GM20000 (cell line): Measurements from ENCODE around the gene PTPRG.

Source experiments
- DNase-seq: peaks from one replicate; pipeline ENCODE4 v3.0.0; 2012; ENCODE audit warnings: low spot score
- CTCF ChIP-seq: IDR thresholded peaks from 2 replicates; pipeline ENCODE4 v1.5.1; 2012; ENCODE audit warnings: mild to moderate bottlenecking, control low read depth; ENCODE audit errors: extremely low read depth, missing control alignments

Gene PTPRG

GRCh38 chr3:61734749-61735686 is 173.6 kb downstream of the PTPRG start:
- no peak for DNase-seq
- TF ChIP-seq CTCF, result no peak

DNA sequence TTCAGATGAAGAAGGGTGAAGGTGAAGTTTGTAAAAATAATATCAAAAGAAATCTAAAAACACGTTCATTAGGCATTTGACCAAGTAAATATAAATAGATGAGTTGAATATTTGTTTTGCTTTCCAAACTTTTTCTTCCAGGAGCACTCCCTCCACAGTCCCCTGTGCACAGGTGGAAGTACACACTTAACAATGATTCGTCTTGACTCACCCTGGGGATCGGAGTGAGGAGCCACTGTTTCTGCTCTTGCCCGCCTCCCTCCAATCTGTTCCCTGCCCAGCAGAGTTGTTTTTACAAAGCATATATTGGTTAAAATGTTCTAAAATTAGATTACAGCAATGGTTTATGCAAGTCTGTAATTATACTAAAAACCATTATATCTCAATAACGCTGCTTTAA is 175.1 kb downstream of the PTPRG start:
- no peak for DNase-seq
- TF ChIP-seq CTCF, result no peak

DNA sequence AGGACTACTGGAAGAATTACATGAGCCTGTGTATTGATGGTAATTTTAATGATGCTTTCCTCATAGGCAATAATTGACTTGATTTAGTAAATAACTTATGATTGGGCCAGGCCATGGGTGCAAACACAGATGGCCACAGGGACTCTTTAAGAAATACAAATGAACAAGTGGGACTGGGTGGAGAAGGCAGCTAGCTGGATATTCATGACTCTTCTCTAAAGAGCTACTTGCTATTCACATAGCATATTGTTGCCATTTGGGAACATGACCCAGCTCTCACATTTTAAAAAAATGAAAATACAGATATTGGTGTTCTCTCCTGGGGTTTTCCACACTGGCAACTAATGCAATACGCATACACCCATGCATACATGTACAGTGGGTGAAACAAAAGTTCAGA is 178.3 kb downstream of the PTPRG start:
- TF ChIP-seq CTCF, result no peak
- no peak for DNase-seq

DNA sequence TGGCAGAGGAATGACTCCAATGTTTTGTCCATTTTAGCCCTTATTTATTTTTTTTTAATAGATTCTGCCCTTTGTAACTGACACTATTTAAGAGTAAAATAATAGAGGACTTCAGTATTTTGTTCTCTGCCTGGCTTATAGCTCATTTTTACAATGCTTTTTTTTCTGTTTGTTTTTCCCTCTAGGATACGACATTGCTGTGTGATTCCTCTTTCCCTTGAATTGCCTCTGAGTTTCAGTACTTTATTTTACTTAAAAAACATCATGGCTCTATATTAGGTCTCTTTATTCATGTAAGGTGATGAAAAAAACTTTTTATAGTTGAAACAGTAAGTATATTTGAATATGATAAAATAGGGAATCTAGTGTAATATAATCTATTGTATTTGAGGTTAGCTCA is 179.1 kb downstream of the PTPRG start:
- no peak for TF ChIP-seq CTCF
- DNase-seq, result no peak

DNA sequence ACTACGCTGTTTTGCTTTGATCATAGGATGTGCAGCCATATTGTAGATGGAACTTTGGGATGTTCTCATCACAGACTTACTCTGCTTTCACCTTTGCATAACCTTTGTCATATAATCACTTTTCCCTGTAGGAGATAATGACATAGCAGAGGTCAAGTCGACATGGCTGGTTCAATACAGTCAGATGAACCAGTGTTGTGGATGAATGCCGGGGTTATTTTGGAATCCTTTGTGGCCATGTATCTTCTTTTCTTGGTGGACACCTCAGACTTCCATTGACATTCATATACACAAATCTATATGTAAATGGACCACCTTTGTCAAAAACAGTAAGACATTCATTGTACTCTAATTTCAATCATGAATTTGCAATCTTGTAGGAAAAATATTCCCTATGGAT is 180.2 kb downstream of the PTPRG start:
- TF ChIP-seq CTCF, result no peak

DNA sequence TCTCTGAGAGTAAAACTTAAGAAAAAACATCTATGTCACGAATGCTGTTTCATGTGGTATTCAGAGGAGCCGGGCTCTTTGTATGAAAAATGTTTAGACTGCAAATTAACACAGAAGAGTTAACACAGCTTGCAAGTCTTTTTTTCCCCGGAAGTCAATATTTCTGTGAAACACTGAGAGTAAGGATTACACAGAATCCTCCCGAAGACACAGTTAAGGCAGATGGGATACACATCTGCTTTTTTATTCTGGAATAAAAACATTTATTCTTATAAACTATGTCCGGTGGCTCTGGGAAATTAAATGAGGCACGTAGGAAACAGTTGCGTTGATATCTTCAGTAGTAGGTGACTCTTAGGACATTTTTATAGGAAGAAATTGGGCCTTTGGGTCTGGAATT is 180.6 kb downstream of the PTPRG start:
- DNase-seq, result no peak
- TF ChIP-seq CTCF, result no peak

More for the DNA sequence above, 180.2 kb downstream of the PTPRG start:
- no peak for DNase-seq

DNA sequence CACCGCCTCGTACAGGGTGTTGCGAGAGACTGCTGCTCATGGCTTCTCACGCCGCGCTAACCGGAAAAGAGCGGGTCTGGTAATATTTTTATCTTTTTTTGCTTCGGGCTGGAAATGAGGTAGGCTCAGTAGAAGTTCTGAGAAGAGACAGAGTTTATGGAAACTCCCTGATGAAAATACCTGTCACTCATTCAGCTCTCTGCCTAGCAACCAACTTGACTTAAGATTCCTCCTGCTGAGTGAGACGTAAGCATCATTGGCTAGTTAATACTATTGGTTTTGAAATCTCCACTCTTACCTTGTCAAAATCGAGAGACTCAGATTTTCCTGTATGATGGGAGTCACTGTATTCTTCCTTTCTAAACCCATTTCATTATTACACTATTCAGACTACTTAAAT is 181.7 kb downstream of the PTPRG start:
- no peak for DNase-seq
- TF ChIP-seq CTCF, result no peak
